Esophagus muscularis mucosa (tissue), 4 donors: ENCODE data around the gene AGER. TPM values are rescaled to one million over a fixed set of nuclear protein-coding genes. Genes with fewer than 3 reads are reported as not detected.
"Not testable (repeated sequence)": the region's sequence is repeated elsewhere in the genome, so short reads cannot be mapped to it uniquely, and the experiment has no call there.

Experiments used
- DNase-seq: peaks from one replicate; pipeline ENCODE4 v3.0.0-alpha.2; 2017; ENCODE audit errors: extremely low spot score
- H3K27ac ChIP-seq, 4 donors: fragments of 200-600 bp; sonication (generic); replicated peaks in 1 of 4; 1 replicate in 3 of 4; 2 replicates in 1 of 4; pipeline ENCODE4 v1.5.1; 2016 to 2019; ENCODE audit warnings: mild to moderate bottlenecking in 1 of 4
- H3K27me3 ChIP-seq, 4 donors: fragments of 200-600 bp; sonication (generic); one replicate each; pipeline versions ENCODE4 v1.5.1 to v1.6.0; 2016 to 2019
- H3K36me3 ChIP-seq, 4 donors: fragments of 200-600 bp; sonication (generic); one replicate each; pipeline ENCODE4 v1.5.1; 2016 to 2019
- H3K4me1 ChIP-seq, 4 donors: fragments of 200-600 bp; sonication (generic); one replicate each; pipeline ENCODE4 v1.5.1; 2016 to 2019
- H3K4me3 ChIP-seq, 4 donors: fragments of 200-600 bp; sonication (generic); 1 replicate in 2 of 4; 2 replicates in 2 of 4; pipeline ENCODE4 v1.5.1; 2016 to 2019; ENCODE audit warnings: mild to moderate bottlenecking in 4 of 4, moderate library complexity in 1 of 4
- H3K9me3 ChIP-seq, 4 donors: fragments of 200-600 bp; sonication (generic); 1 replicate in 3 of 4; 2 replicates in 1 of 4; pipeline ENCODE4 v1.5.1; 2016 to 2019
- EP300 ChIP-seq: sonication (generic); formaldehyde crosslinking; IDR thresholded peaks from one replicate; pipeline ENCODE4 v1.6.1; 2017; ENCODE audit warnings: antibody characterized with exemption
- POLR2A ChIP-seq: fragments of 450-650 bp; IDR thresholded peaks from one replicate; pipeline ENCODE4 v1.6.1; 2017; ENCODE audit warnings: antibody characterized with exemption, moderate library complexity, mild to moderate bottlenecking, low read depth
- POLR2AphosphoS5 ChIP-seq, 2 donors: sonication (generic); formaldehyde crosslinking; IDR thresholded peaks; one replicate each; pipeline ENCODE4 v1.6.1; 2017; ENCODE audit warnings: antibody characterized with exemption in 2 of 2
- WGBS: methylation state at CpG from one replicate; pipeline ENCODE4 v1.1.5; 2018; 5-methylcytosine and 5-hydroxymethylcytosine counted together
- intact Hi-C: fragments of 100-400 bp; cut with DNase I; formaldehyde crosslinking; loops from one replicate; pipeline ENCODE4 v1.15.1; 2023
- total RNA-seq, 4 donors: library from RNA; depleted of rRNA; stranded (reverse); fragments of >200 nt; gene quantifications; one replicate each; pipeline versions ENCODE4 v1.1.0 to v1.2.1, GENCODE V29; 2016
- TF ChIP-seq, protein P1 (sequence below), 3 experiments: fragments of 200-600 bp in 2 of 3; fragments of 450-650 bp in 1 of 3; sonication (generic) in 2 of 3; IDR thresholded peaks; one replicate each; pipeline ENCODE4 v1.5.1; 2017 to 2019; ENCODE audit warnings: antibody characterized with exemption in 3 of 3, mild to moderate bottlenecking in 2 of 3, moderate library complexity in 1 of 3

AGER gene
- total RNA-seq, 4 donors from 2014 or later, result 0.83 to 5.9 (median 3.8) TPM

DNA sequence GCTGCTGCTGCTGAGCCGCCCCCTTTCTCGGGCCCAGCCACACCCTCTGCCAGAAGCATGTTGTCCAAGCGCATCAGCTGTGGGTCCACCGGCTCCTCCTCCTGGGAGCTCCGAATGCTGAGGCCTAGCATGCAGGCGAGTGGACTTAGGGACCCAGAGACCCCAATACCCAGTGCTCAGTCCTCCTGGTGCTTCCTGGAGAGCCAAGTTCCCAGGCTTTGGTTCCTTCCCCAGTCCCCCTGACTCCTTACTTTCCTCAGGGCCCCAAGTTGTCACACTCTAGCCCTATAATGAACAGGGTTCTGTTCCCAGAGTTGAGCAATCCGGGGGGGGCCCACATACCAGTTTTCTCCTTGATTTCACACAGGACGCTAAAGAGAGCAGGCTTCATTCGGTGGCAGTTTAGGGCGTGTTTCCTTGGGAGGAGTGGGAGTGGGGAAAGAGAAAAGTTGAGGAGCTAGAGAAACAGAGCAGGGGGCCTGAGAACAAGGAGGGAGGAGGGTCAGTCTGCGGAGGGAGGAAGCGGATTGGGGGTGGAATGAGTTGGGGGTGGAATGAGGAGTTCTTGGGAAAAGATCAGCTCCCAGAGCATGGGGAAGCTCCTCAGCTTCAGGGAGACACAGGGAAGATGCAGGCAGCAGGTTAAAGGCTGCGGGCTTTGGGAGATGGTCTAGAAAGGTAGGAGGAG lies 4.5 kb upstream of the AGER start:
- peaks cover 16 to 26% (median 25%) of the 10 kb centered on the region in 4 donors for H3K36me3 ChIP-seq
- WGBS, result 8% methylated on average over 8 of the region's 13 CpGs
- H3K27me3 ChIP-seq, result no peaks in the 10 kb centered on the region
- H3K27ac ChIP-seq, result peak overlapping the region; percentile 90 to 99 (median 98)
- TF ChIP-seq EP300, result no peak
- peak; percentile 6 to 47 for TF ChIP-seq POLR2AphosphoS5 (IDR thresholded peaks at IDR 0.05)
- TF ChIP-seq, protein P1, sequence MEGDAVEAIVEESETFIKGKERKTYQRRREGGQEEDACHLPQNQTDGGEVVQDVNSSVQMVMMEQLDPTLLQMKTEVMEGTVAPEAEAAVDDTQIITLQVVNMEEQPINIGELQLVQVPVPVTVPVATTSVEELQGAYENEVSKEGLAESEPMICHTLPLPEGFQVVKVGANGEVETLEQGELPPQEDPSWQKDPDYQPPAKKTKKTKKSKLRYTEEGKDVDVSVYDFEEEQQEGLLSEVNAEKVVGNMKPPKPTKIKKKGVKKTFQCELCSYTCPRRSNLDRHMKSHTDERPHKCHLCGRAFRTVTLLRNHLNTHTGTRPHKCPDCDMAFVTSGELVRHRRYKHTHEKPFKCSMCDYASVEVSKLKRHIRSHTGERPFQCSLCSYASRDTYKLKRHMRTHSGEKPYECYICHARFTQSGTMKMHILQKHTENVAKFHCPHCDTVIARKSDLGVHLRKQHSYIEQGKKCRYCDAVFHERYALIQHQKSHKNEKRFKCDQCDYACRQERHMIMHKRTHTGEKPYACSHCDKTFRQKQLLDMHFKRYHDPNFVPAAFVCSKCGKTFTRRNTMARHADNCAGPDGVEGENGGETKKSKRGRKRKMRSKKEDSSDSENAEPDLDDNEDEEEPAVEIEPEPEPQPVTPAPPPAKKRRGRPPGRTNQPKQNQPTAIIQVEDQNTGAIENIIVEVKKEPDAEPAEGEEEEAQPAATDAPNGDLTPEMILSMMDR (IDR thresholded peaks at IDR 0.05), result no peak
- TF ChIP-seq POLR2A, result no peak
- H3K4me1 ChIP-seq, result peaks cover 77 to 88% (median 84%) of the 10 kb centered on the region in 4 donors
- H3K4me3 ChIP-seq, result peak overlapping the region; percentile 66 to 92 (median 84)
- H3K9me3 ChIP-seq, result no peaks in the 10 kb centered on the region
- DNase-seq, result no peak
- intact Hi-C loops, result no loop called here

DNA sequence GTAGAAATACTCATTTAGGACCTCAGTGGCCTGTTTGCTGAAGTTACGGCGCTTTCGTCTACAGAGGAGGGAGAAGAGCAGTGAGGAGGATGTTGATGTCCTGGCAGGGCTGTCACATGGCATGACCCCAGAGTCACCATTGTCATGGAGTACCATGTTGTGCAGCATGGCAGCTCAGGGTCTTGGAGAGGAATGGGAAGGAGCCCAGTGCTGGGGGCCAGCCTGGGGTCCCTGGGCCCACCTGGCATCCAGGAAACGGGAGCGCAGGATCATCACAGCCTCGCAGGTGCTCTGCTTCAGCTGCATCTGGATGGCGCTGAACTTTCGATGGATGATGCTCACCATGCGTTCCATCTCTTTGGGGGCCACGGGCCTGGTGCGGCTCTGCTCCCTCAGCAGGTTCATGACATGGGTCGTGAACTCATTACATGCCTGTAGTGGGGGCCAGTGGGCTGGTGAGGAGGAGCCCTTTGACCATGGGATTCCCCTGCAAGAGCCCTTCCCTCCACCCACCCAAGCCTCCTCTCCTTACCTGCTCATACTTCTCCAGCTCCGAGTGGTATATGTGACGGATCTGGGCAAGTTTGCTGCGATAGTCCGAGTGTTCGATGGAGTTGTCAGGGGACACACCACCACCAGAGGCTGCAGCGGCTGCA lies 3.8 kb upstream of the AGER start:
- H3K4me3 ChIP-seq, result peak overlapping the region; percentile 66 to 92 (median 84)
- intact Hi-C loops, H3K27me3 ChIP-seq, H3K9me3 ChIP-seq, DNase-seq: not testable (repeated sequence)
- 100% methylated on average over 3 of the region's 18 CpGs for WGBS
- H3K36me3 ChIP-seq, result peaks cover 16 to 33% (median 28%) of the 10 kb centered on the region in 4 donors
- H3K27ac ChIP-seq, result peak overlapping the region; percentile 90 to 99 (median 98)
- H3K4me1 ChIP-seq, result peaks cover 74 to 83% (median 79%) of the 10 kb centered on the region in 4 donors

DNA sequence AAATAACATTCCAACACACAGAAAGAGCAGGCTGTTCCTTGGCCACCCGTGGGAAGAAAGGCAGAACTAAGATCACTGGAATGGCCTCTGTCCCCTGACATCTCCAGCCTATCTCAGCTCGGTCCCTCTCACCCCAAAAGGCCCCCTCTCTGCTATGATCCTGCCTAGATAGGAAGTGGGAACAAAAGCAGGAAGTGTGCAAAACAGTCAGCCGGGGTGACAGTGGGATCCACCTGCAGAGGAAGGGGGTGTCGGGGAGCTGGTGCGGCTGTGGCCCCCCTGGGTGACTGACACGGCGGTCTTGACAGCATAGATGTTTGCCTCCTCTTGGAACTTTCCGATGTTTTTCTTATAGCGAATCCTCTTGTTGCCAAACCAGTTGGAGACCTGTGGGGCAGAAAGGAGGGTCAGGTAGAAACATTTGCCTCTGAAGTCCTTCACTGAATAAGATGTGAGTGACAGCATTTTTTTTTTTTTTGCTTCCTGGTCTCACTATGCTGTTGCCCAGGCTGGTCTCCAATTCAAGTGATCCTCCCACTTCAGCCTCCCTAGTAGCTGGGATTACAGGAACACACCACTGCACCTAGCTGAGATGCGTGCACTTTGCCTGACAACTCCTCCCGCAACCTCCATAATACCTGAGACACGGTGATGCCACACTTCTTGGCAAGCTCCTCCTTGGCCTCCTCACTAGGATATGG lies 3.1 kb upstream of the AGER start:
- Histone ChIP-seq H3K36me3 (peaks cover 16 to 39% (median 31%) of the 10 kb centered on the region in 4 donors), H3K4me3 (no peak overlapping the region), H3K9me3 (no peaks in the 10 kb centered on the region), H3K4me1 (peaks cover 67 to 82% (median 79%) of the 10 kb centered on the region in 4 donors), H3K27ac (peak overlapping the region; percentile 84 to 99 (median 98)), H3K27me3 (no peaks in the 10 kb centered on the region)
- DNase-seq, result no peak
- 67% methylated on average over 12 of the region's 12 CpGs for WGBS
- TF ChIP-seq, protein P1 (IDR thresholded peaks at IDR 0.05), result no peak
- TF ChIP-seq EP300, result no peak
- TF ChIP-seq POLR2A, result no peak
- no peak for TF ChIP-seq POLR2AphosphoS5 (IDR thresholded peaks at IDR 0.05)
- intact Hi-C loops, result no loop called here

DNA sequence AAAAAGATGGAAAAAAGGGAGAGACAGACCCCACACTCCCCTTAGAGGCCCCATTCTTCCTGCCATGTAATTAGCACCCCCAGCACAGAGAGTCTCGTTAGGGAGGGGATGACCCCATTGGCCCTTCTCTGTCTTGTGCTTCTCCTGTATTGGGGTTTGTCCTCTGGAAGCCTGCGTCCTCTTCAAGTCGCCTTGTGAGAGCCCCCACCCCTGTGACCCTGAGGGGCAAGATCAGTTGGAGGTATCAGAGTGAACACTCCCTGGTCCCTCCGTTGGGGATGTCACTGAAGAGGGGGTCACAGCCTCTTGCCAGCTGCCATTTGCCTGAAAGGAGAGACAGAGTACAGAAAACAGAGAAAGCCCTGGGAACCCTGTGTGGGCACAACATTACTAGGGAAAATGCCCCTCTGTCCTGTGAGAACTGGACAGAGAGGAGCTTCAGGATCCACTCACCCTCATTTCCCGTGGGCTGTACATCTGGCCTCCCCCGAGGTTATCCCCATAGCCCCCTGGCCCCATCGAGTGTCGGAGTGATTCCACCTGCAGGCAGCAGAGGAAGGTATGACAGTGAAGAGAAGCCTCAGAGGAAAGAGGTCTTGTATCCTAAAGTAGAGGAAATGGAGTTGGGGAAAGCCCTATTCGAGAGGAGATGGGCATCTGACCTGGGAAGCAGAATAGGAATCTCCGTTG lies 2.2 kb upstream of the AGER start:
- DNase-seq, H3K27me3 ChIP-seq, H3K4me3 ChIP-seq, H3K9me3 ChIP-seq, intact Hi-C loops: not testable (repeated sequence)
- whole genome bisulfite sequencing, result 58% methylated on average over 9 of the region's 10 CpGs
- Histone ChIP-seq H3K27ac (peak overlapping the region; percentile 84 to 99 (median 98)), H3K36me3 (peaks cover 16 to 46% (median 35%) of the 10 kb centered on the region in 4 donors), H3K4me1 (peaks cover 68 to 83% (median 79%) of the 10 kb centered on the region in 4 donors)

DNA sequence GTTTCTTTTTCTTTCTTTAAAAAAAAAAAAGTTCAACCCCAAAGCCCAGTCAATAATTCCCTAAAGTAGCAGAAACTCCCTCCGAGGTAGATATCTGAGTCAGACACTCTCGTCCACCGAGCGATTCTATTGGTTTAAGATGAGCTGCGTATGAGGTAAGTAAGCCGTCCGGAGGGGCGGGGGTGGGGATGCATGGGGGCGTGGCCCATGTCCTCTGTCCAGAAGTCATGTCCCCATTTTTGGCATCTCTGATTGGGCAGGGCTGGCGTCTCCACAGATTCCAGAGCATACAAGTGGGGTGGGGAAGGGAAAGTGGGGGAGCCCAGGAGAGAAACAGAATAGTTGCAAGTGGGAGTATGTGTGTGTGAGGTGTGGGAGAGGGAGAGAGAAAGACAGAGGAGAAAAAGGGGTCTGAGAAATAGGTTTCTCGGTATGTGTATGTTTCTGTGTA lies 1.7 kb upstream of the AGER start:
- Histone ChIP-seq H3K4me1 (peaks cover 67 to 83% (median 78%) of the 10 kb centered on the region in 4 donors), H3K36me3 (peaks cover 16 to 52% (median 41%) of the 10 kb centered on the region in 4 donors), H3K27ac (peak overlapping the region; percentile 84 to 99 (median 98))
- 27% methylated on average over 11 of the region's 11 CpGs for WGBS
- intact Hi-C loops, H3K4me3 ChIP-seq, H3K9me3 ChIP-seq, H3K27me3 ChIP-seq: not testable (repeated sequence)
- peak; percentile 19 to 44 for TF ChIP-seq POLR2AphosphoS5 (IDR thresholded peaks at IDR 0.05)
- peak; percentile 99 for DNase-seq
